GM18498 (cell line): ENCODE results near the gene RASSF7.
"Not testable (repeated sequence)": the region's sequence is repeated elsewhere in the genome, so short reads cannot be mapped to it uniquely, and the experiment has no call there.

Experiments used
- ATAC-seq: cut with Tn5 transposase; IDR thresholded peaks from one replicate; pipeline ENCODE4 v1.9.1; 2021; ENCODE audit warnings: mild to moderate bottlenecking, moderate library complexity; ENCODE audit not compliant: unreplicated experiment

Gene RASSF7

GRCh38 chr11:563812-564578 is 3.2 kb downstream of the RASSF7 start:
- ATAC-seq, result no peak

GRCh38 chr11:565921-566509 is 5.2 kb downstream of the RASSF7 start:
- ATAC-seq, result no peak

GRCh38 chr11:567011-567628 is 6.3 kb downstream of the RASSF7 start:
- no peak for ATAC-seq

GRCh38 chr11:567629-568292 is 7.0 kb downstream of the RASSF7 start:
- ATAC-seq, result no peak

GRCh38 chr11:568306-569157 is 7.8 kb downstream of the RASSF7 start:
- peak; percentile 87 for ATAC-seq

- ATAC-seq, result no peak
Measured at GRCh38 chr11:569158-569885, 8.6 kb downstream of the RASSF7 start.

GRCh38 chr11:571802-572185 is 11.0 kb downstream of the RASSF7 start:
- no peak for ATAC-seq

- ATAC-seq, result no peak
Measured at GRCh38 chr11:573146-573759, 12.5 kb downstream of the RASSF7 start.

- ATAC-seq, result not testable (repeated sequence)
Measured at GRCh38 chr11:574031-574570, 13.3 kb downstream of the RASSF7 start.

- ATAC-seq, result no peak
Measured at GRCh38 chr11:574632-575312, 14.0 kb downstream of the RASSF7 start.

GRCh38 chr11:575313-575995 is 14.7 kb downstream of the RASSF7 start:
- ATAC-seq, result peak; percentile 40

GRCh38 chr11:575996-576768 is 15.4 kb downstream of the RASSF7 start, which contains the start of gene PHRF1:
PHRF1 (plus strand) TSS chr11:576470; CDS start chr11:581513, 5,043 bp downstream.
- peak; percentile 83 for ATAC-seq

GRCh38 chr11:576811-577610 is 16.2 kb downstream of the RASSF7 start:
- no peak for ATAC-seq

GRCh38 chr11:577611-577894 is 16.8 kb downstream of the RASSF7 start:
- no peak for ATAC-seq

- ATAC-seq, result no peak
Measured at GRCh38 chr11:578276-579035, 17.7 kb downstream of the RASSF7 start.
